Measurements from ENCODE around the gene GNPDA2.

DNA sequence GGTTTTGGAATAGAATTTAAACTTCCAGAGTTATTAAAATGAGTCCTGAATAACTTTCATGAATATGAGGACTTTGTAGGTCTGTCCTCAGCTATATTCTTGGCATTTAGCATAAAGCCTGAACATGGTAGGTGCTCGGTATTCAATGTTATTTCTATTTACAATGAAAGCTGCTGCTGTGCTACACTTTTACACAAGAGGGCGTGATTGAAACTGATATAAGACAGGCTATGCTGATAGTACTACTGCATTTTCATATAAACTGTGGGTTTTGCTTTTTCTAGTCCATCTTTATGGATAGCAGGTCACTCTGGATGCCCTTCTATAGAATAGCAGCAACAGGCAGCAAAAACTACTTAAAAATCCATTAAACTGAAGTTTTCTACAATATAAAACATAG is 12.3 kb upstream of the GNPDA2 start:
- no peak for TF ChIP-seq MAFF (IDR thresholded peaks at IDR 0.05; ENCODE audit: low read length)
- TF ChIP-seq POLR2B (IDR thresholded peaks at IDR 0.05; ENCODE audit: low read depth, partially characterized antibody) = no peak
- TF ChIP-seq KAT7 (CRISPR knock-in tag; IDR thresholded peaks at IDR 0.05; ENCODE audit: borderline replicate concordance) = no peak

All from K562 (cell line).